Nucleus accumbens (tissue), 56 donors: ENCODE measurements around the gene OR13J1.

Source experiments
- DNase-seq, 56 donors: peaks; one replicate each; lab custom pipeline; 2025; lab: John Stamatoyannopoulos, UW

Gene OR13J1

GRCh38 chr9:35861161-35861897, 8.9 kb downstream of the OR13J1 start:
- no peak for DNase-seq

- DNase-seq, result no peak
These were observed 10.2 kb downstream of the OR13J1 start for GRCh38 chr9:35859990-35860339.

GRCh38 chr9:35859310-35859989, 10.8 kb downstream of the OR13J1 start:
- no peak for DNase-seq

- DNase-seq, result no peak
These were observed 11.7 kb downstream of the OR13J1 start for GRCh38 chr9:35858458-35858857.

GRCh38 chr9:35856882-35857281, 13.3 kb downstream of the OR13J1 start:
- DNase-seq, result no peak

GRCh38 chr9:35856206-35856605, 14.0 kb downstream of the OR13J1 start:
- DNase-seq, result no peak

- DNase-seq, result no peak
These were observed 16.0 kb downstream of the OR13J1 start for GRCh38 chr9:35854091-35854762.

GRCh38 chr9:35852876-35853865, 17.0 kb downstream of the OR13J1 start:
- no peak for DNase-seq

GRCh38 chr9:35852267-35852815, 17.9 kb downstream of the OR13J1 start:
- DNase-seq, result no peak

GRCh38 chr9:35847792-35848572, 22.2 kb downstream of the OR13J1 start:
- peak in 22 of 56 donors; percentile 15 to 80 (median 36) for DNase-seq

GRCh38 chr9:35845824-35846771, 24.1 kb downstream of the OR13J1 start:
- DNase-seq, result no peak

- DNase-seq, result peak in 2 of 56 donors; percentile 9 to 24
These were observed 25.5 kb downstream of the OR13J1 start for GRCh38 chr9:35844628-35845270.

- DNase-seq, result no peak
These were observed 27.4 kb downstream of the OR13J1 start for GRCh38 chr9:35842795-35843194.

- DNase-seq, result no peak
These were observed 28.0 kb downstream of the OR13J1 start for GRCh38 chr9:35842020-35842745.

- no peak for DNase-seq
These were observed 28.6 kb downstream of the OR13J1 start for GRCh38 chr9:35841645-35841900.

GRCh38 chr9:35840881-35841644, 29.1 kb downstream of the OR13J1 start:
- DNase-seq, result no peak
